SH-SY5Y (cell line): ENCODE measurements around the gene RXRA.

Experiments used
- GATA2 ChIP-seq: IDR thresholded peaks from 2 replicates; pipeline ENCODE4 v1.6.1; 2011; ENCODE audit warnings: mild to moderate bottlenecking, low read depth, low read length
- GATA3 ChIP-seq: IDR thresholded peaks from 2 replicates; pipeline ENCODE4 v1.6.1; 2011; ENCODE audit warnings: low read depth, mild to moderate bottlenecking, low read length, moderate library complexity

GRCh38 chr9:134440636-134441226 is 114.5 kb downstream of the RXRA start:
- TF ChIP-seq GATA2, result no peak
- no peak for TF ChIP-seq GATA3
